A549 (cell line): ENCODE measurements around the gene GIMAP7. TPM values are rescaled to one million over a fixed set of nuclear protein-coding genes. Genes with fewer than 3 reads are reported as not detected.

Experiments used
- ATAC-seq, 2 experiments: fragments of 200-7000 bp in 1 of 2; fragments of >200 bp in 1 of 2; cut with Nextera tagmentation in 1 of 2; cut with Tn5 transposase in 1 of 2; 3 replicates each; pipeline versions ENCODE4 v1.8.0 to v1.9.1; 2018 to 2020; ENCODE audit warnings: mild to moderate bottlenecking in 1 of 2, moderate library complexity in 1 of 2
- CTCF ChIA-PET: fragments of 300-600 bp; sonication (Branson Sonifier 250); formaldehyde crosslinking; extraction: SDS; loops from one replicate; lab custom pipeline; 2021; ENCODE audit warnings: antibody characterized with exemption, inconsistent platforms; lab: Yijun Ruan, JAX
- POLR2A ChIA-PET: fragments of 350-600 bp; formaldehyde crosslinking; extraction: SDS; loops from one replicate; lab custom pipeline; 2021; ENCODE audit warnings: antibody characterized with exemption, inconsistent platforms; lab: Yijun Ruan, JAX
- DNase-seq, 2 experiments: peaks; one replicate each; pipeline versions ENCODE4 v3.0.0 to v3.0.0-alpha.2; 2011 to 2016; ENCODE audit warnings: low read depth in 1 of 2, low spot score in 1 of 2
- FAIRE-seq: peaks from 2 replicates; lab custom pipeline; 2011; peaks lifted over from hg19 to GRCh38; lab: Jason Lieb, UNC
- H3K27ac ChIP-seq, 2 experiments: fragments of >200 bp; sonication (Bioruptor Twin); formaldehyde crosslinking; 3 replicates each; pipeline ENCODE4 v1.5.1; 2016 to 2017
- H3K4me1 ChIP-seq: fragments of >200 bp; sonication (Bioruptor Twin); formaldehyde crosslinking; 3 replicates; pipeline ENCODE4 v1.6.1; 2016
- H3K4me2 ChIP-seq: fragments of >200 bp; sonication (Bioruptor Twin); formaldehyde crosslinking; 3 replicates; pipeline ENCODE4 v1.6.1; 2016
- H3K4me3 ChIP-seq: fragments of >200 bp; sonication (Bioruptor Twin); formaldehyde crosslinking; 3 replicates; pipeline ENCODE4 v1.5.1; 2016
- H3K9me3 ChIP-seq: fragments of >200 bp; sonication (Bioruptor Twin); formaldehyde crosslinking; 3 replicates; pipeline ENCODE4 v1.6.1; 2016
- ATOH8 ChIP-seq: fragments of 250-450 bp; sonication (Bioruptor Pico); IDR thresholded peaks from 2 replicates; pipeline ENCODE4 v1.5.0; 2020; ENCODE audit warnings: low read depth, mild to moderate bottlenecking, moderate library complexity
- CBX2 ChIP-seq: fragments of 200-600 bp; sonication (generic); IDR thresholded peaks from 2 replicates; pipeline ENCODE4 v1.6.1; 2016; ENCODE audit warnings: low read depth, mild to moderate bottlenecking, borderline replicate concordance
- CHD4 ChIP-seq: fragments of 200-600 bp; sonication (generic); IDR thresholded peaks from 2 replicates; pipeline ENCODE4 v1.6.1; 2016; ENCODE audit warnings: antibody characterized with exemption, mild to moderate bottlenecking, borderline replicate concordance
- EHMT2 ChIP-seq: fragments of 200-600 bp; sonication (generic); IDR thresholded peaks from 2 replicates; pipeline ENCODE4 v1.6.1; 2016; ENCODE audit warnings: antibody characterized with exemption, low read depth, mild to moderate bottlenecking, moderate library complexity
- ELK1 ChIP-seq: fragments of 150-350 bp; IDR thresholded peaks from 2 replicates; pipeline ENCODE4 v1.6.1; 2014; ENCODE audit warnings: low read depth, mild to moderate bottlenecking, low read length
- EP300 ChIP-seq, 2 experiments: fragments of >200 bp; sonication (Bioruptor Twin); formaldehyde crosslinking; IDR thresholded peaks; 2 replicates in 1 of 2; 3 replicates in 1 of 2; pipeline ENCODE4 v1.6.1; 2016 to 2017
- ESRRA ChIP-seq: fragments of 150-350 bp; IDR thresholded peaks from 2 replicates; pipeline ENCODE4 v1.6.1; 2014; ENCODE audit warnings: mild to moderate bottlenecking, low read length, borderline replicate concordance
- HOXB13 ChIP-seq: fragments of 250-450 bp; sonication (Bioruptor Pico); IDR thresholded peaks from 2 replicates; pipeline ENCODE4 v1.5.0; 2020; ENCODE audit warnings: low read depth, mild to moderate bottlenecking, moderate library complexity
- JUNB ChIP-seq: fragments of >200 bp; sonication (Bioruptor Twin); formaldehyde crosslinking; IDR thresholded peaks from 2 replicates; pipeline ENCODE4 v1.6.1; 2016
- KDM1A ChIP-seq: fragments of 200-600 bp; sonication (generic); IDR thresholded peaks from 2 replicates; pipeline ENCODE4 v1.6.1; 2016; ENCODE audit warnings: low read depth, mild to moderate bottlenecking
- KDM5A ChIP-seq: fragments of 200-600 bp; sonication (generic); IDR thresholded peaks from 2 replicates; pipeline ENCODE4 v1.6.1; 2016; ENCODE audit warnings: antibody characterized with exemption, mild to moderate bottlenecking
- POLR2A ChIP-seq: IDR thresholded peaks from 2 replicates; pipeline ENCODE4 v1.6.1; 2012; ENCODE audit warnings: mild to moderate bottlenecking, low read length
- RNF2 ChIP-seq: fragments of 200-600 bp; sonication (generic); IDR thresholded peaks from 2 replicates; pipeline ENCODE4 v1.6.1; 2016; ENCODE audit warnings: low read depth, mild to moderate bottlenecking, antibody characterized with exemption, moderate library complexity, borderline replicate concordance
- SREBF2 ChIP-seq: fragments of 450-650 bp; IDR thresholded peaks from 2 replicates; pipeline ENCODE4 v1.6.1; 2014; ENCODE audit warnings: mild to moderate bottlenecking, moderate library complexity
- WGBS: methylation state at CpG from one replicate; pipeline ENCODE4 v1.1.6; 2017; ENCODE audit errors: missing lambda C conversion rate; 5-methylcytosine and 5-hydroxymethylcytosine counted together
- polyA plus RNA-seq, 4 experiments: library from polyadenylated mRNA; depleted of rRNA in 3 of 4; stranded (reverse); fragments of >200 nt; fragmentation: RNase III in 1 of 4; extraction: RNeasy Plus Mini Kit Qiagen cat#74134 plus additional on column Dnase treatment in 1 of 4; gene quantifications; 2 replicates in 3 of 4; 3 replicates in 1 of 4; pipeline ENCODE4 v1.2.3, GENCODE V29; 2011 to 2017
- TF ChIP-seq, protein P1 (sequence below): fragments of 450-650 bp; IDR thresholded peaks from 2 replicates; pipeline ENCODE4 v1.6.1; 2014; ENCODE audit warnings: antibody characterized with exemption
- TF ChIP-seq, protein P2 (sequence below): IDR thresholded peaks from 2 replicates; pipeline ENCODE4 v1.6.1; 2012; ENCODE audit warnings: low read depth, borderline replicate concordance
- TF ChIP-seq, protein P3 (sequence below): IDR thresholded peaks from 2 replicates; pipeline ENCODE4 v1.6.1; 2012
- TF ChIP-seq, protein P4 (sequence below): fragments of 200-600 bp; sonication (generic); IDR thresholded peaks from 2 replicates; pipeline ENCODE4 v1.6.1; 2016; ENCODE audit warnings: antibody characterized with exemption, mild to moderate bottlenecking, moderate library complexity

The GIMAP7 gene
- polyA plus RNA-seq, 2 of the 4 experiments (the other 2 are of a cell fraction), result not detected

DNA sequence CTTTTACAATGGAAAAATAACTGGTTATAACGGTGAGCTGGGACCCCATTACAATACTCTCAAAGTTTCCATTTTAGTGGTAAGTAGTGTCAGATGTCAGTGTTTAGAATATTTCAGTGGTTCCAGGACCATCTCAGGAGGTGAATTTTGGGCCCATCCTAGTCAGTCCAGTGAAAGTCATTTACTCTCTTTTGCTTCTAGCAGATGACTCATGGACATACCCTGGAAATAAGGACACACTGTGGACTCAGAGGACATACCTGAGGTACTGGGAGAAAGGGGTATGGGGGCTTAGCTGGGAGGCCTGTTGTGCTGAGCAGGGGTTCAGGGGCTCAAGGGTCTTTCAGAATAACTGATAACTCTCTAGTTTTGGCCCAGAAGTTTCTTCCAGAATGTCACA, 51.9 kb downstream of the GIMAP7 start:
- CTCF ChIA-PET, result no interaction called here

DNA sequence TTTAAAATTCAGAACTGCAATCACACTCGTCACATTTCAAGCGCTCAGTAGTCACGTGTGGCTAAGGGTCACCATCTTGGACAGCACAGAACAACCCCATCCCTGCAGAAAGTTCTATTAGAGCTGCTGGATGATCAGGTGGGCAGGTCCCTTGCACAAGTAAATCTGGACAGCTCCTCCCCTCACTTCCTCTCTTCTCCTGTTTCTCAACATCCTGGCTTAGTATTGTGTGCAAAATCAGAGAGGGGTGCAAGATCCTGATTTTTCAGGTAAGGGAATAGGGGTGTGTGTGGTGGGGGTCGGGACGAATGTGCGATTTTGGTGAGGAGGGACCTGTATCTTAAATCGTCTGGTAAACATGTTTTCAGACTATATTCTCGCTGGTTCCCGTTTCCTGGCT, 52.5 kb downstream of the GIMAP7 start, which contains the start of gene GIMAP4:
TSS of gene GIMAP4 (plus strand) at position 222 of the 400 bp plus-strand sequence. CDS start 2,512 bp downstream, outside the sequence.
- Histone ChIP-seq H3K4me3 (no peak within 1 kb of the TSS), H3K9me3 (no peaks in the 10 kb centered on the region), H3K4me2 (no peak within 1 kb of the TSS), H3K27ac (no peak within 1 kb of the TSS), H3K4me1 (no peaks in the 10 kb centered on the region)
- ATAC-seq (0 out of 6 replicates have a peak, but pooled peaks of 1 of the 2 experiments have one; percentile 19), FAIRE-seq (no peak), DNase-seq (no peak)
- ChIA-PET CTCF (no interaction called here), POLR2A (no interaction called here)
- no peak for TF ChIP-seq KDM5A
- TF ChIP-seq, protein P1, sequence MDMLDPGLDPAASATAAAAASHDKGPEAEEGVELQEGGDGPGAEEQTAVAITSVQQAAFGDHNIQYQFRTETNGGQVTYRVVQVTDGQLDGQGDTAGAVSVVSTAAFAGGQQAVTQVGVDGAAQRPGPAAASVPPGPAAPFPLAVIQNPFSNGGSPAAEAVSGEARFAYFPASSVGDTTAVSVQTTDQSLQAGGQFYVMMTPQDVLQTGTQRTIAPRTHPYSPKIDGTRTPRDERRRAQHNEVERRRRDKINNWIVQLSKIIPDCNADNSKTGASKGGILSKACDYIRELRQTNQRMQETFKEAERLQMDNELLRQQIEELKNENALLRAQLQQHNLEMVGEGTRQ, result no peak
- TF ChIP-seq CBX2, result no peak
- WGBS, result 3% methylated on average over 9 of the region's 9 CpGs

More for the DNA sequence above, 51.9 kb downstream of the GIMAP7 start:
- Histone ChIP-seq H3K4me1 (no peaks in the 10 kb centered on the region), H3K4me3 (no peak overlapping the region), H3K9me3 (no peaks in the 10 kb centered on the region), H3K27ac (no peak overlapping the region), H3K4me2 (no peak overlapping the region)
- POLR2A ChIA-PET, result no interaction called here
- TF ChIP-seq RNF2 (no peak), CHD4 (no peak), ATOH8 (CRISPR knock-in tag) (no peak), POLR2A (no peak), EP300 (IDR thresholded peaks at IDR 0.05) (no peak)
- DNase-seq, result no peak
- no peak for ATAC-seq
- FAIRE-seq, result no peak
- WGBS, result 3% methylated on average over 1 of the region's 1 CpG

DNA sequence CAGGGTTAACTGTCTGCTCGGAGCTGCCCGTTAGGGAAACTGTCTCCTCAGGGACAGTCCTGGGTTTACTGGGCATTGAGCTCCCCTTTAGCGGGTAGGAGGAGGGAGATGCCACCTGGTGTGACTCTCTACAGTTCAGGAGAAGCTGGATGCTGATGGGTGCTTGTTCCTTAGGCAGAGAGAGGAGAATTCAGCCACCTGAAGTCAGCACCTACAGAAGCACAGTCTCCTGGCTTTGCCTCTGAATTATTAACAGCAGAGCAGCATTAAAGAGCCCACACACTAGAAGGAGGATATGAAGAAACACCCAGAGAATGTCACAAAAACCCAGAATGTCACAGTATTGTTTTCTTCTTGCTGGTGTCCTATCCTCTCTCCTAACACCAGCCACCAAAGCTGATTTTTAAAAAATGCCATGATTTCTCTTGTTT, 53.2 kb downstream of the GIMAP7 start:
- H3K4me2 ChIP-seq, result no peak overlapping the region
- ATAC-seq, result no peak
- H3K27ac ChIP-seq, result no peak overlapping the region
- TF ChIP-seq KDM5A (no peak), ESRRA (no peak), HOXB13 (no peak)
- H3K4me1 ChIP-seq, result no peaks in the 10 kb centered on the region
- DNase-seq, result no peak
- FAIRE-seq, result no peak
- CTCF ChIA-PET, result no interaction called here
- POLR2A ChIA-PET, result no interaction called here
- 11% methylated on average over 3 of the region's 3 CpGs for WGBS
- no peak overlapping the region for H3K4me3 ChIP-seq
- no peaks in the 10 kb centered on the region for H3K9me3 ChIP-seq

GRCh38 chr7:150568714-150569113, 54.0 kb downstream of the GIMAP7 start:
- TF ChIP-seq EHMT2, result no peak
- TF ChIP-seq ELK1, result no peak
- TF ChIP-seq, protein P2, sequence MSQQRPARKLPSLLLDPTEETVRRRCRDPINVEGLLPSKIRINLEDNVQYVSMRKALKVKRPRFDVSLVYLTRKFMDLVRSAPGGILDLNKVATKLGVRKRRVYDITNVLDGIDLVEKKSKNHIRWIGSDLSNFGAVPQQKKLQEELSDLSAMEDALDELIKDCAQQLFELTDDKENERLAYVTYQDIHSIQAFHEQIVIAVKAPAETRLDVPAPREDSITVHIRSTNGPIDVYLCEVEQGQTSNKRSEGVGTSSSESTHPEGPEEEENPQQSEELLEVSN, result no peak
- TF ChIP-seq JUNB, result no peak
- TF ChIP-seq, protein P3, sequence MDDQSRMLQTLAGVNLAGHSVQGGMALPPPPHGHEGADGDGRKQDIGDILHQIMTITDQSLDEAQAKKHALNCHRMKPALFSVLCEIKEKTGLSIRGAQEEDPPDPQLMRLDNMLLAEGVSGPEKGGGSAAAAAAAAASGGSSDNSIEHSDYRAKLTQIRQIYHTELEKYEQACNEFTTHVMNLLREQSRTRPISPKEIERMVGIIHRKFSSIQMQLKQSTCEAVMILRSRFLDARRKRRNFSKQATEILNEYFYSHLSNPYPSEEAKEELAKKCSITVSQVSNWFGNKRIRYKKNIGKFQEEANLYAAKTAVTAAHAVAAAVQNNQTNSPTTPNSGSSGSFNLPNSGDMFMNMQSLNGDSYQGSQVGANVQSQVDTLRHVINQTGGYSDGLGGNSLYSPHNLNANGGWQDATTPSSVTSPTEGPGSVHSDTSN, result no peak
- no peak for TF ChIP-seq KDM1A
- TF ChIP-seq, protein P4, sequence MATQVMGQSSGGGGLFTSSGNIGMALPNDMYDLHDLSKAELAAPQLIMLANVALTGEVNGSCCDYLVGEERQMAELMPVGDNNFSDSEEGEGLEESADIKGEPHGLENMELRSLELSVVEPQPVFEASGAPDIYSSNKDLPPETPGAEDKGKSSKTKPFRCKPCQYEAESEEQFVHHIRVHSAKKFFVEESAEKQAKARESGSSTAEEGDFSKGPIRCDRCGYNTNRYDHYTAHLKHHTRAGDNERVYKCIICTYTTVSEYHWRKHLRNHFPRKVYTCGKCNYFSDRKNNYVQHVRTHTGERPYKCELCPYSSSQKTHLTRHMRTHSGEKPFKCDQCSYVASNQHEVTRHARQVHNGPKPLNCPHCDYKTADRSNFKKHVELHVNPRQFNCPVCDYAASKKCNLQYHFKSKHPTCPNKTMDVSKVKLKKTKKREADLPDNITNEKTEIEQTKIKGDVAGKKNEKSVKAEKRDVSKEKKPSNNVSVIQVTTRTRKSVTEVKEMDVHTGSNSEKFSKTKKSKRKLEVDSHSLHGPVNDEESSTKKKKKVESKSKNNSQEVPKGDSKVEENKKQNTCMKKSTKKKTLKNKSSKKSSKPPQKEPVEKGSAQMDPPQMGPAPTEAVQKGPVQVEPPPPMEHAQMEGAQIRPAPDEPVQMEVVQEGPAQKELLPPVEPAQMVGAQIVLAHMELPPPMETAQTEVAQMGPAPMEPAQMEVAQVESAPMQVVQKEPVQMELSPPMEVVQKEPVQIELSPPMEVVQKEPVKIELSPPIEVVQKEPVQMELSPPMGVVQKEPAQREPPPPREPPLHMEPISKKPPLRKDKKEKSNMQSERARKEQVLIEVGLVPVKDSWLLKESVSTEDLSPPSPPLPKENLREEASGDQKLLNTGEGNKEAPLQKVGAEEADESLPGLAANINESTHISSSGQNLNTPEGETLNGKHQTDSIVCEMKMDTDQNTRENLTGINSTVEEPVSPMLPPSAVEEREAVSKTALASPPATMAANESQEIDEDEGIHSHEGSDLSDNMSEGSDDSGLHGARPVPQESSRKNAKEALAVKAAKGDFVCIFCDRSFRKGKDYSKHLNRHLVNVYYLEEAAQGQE, result no peak
- TF ChIP-seq SREBF2, result no peak
- TF ChIP-seq ESRRA, result no peak
- TF ChIP-seq, all 56 proteins: peak for 0
- WGBS, result 32% methylated on average over 2 of the region's 2 CpGs
- Histone ChIP-seq H3K9me3 (no peaks in the 10 kb centered on the region), H3K4me2 (no peak overlapping the region), H3K27ac (no peak overlapping the region), H3K4me3 (no peak overlapping the region), H3K4me1 (no peaks in the 10 kb centered on the region)
- no peak for DNase-seq
- no peak for ATAC-seq
- ChIA-PET CTCF (no interaction called here), POLR2A (no interaction called here)
- FAIRE-seq, result no peak
